B cell (primary cell): ENCODE data around the gene GJE1. TPM values are rescaled to one million over a fixed set of nuclear protein-coding genes. Genes with fewer than 3 reads are reported as not detected.

Experiments
- ATAC-seq: fragments of 200-7000 bp; cut with Tn5 transposase; one replicate; pipeline ENCODE4 v1.10.0; 2021; ENCODE audit warnings: low read depth, mild to moderate bottlenecking, moderate number of reproducible peaks, moderate library complexity
- CTCF ChIA-PET: fragments of 350-600 bp; sonication (Branson Sonifier 250); formaldehyde crosslinking; loops from one replicate; lab custom pipeline; 2021; ENCODE audit warnings: antibody characterized with exemption, inconsistent platforms; lab: Charles Lee
- POLR2A ChIA-PET: fragments of 350-600 bp; sonication (Branson Sonifier 250); formaldehyde crosslinking; loops from one replicate; lab custom pipeline; 2021; ENCODE audit warnings: antibody characterized with exemption; lab: Charles Lee
- DNase-seq: peaks from one replicate; pipeline ENCODE4 v3.0.0; 2013
- H2AFZ ChIP-seq: 2 replicates; pipeline ENCODE4 v1.6.1; 2012; ENCODE audit warnings: mild to moderate bottlenecking, low read depth, low read length; ENCODE audit not compliant: insufficient read depth, poor library complexity, severe bottlenecking
- H3K27ac ChIP-seq, 2 donors: 1 replicate in 1 of 2; 2 replicates in 1 of 2; pipeline ENCODE4 v1.5.1; 2012 to 2013; ENCODE audit warnings: low read length in 2 of 2, mild to moderate bottlenecking in 2 of 2, moderate library complexity in 1 of 2
- H3K27me3 ChIP-seq, 4 experiments: fragments of 200-600 bp in 1 of 4; sonication (generic) in 1 of 4; replicated peaks in 1 of 4; 1 replicate in 2 of 4; 2 replicates in 2 of 4; pipeline versions ENCODE4 v1.6.1 to v1.7.0; 2013 to 2016; ENCODE audit warnings: low read length in 3 of 4, mild to moderate bottlenecking in 2 of 4, mixed read lengths in 1 of 4, moderate library complexity in 1 of 4; ENCODE audit not compliant: insufficient read depth in 4 of 4, control insufficient read depth in 3 of 4; ENCODE audit errors: control extremely low read depth in 1 of 4
- H3K36me3 ChIP-seq, 2 experiments: replicated peaks in 1 of 2; 1 replicate in 1 of 2; 2 replicates in 1 of 2; pipeline versions ENCODE4 v1.6.1 to v1.7.1; 2013; ENCODE audit warnings: low read length in 1 of 2; ENCODE audit not compliant: insufficient read depth in 2 of 2, control insufficient read depth in 1 of 2; ENCODE audit errors: control extremely low read depth in 1 of 2, extremely low read depth in 1 of 2
- H3K4me1 ChIP-seq, 2 donors: fragments of 200-600 bp in 1 of 2; sonication (generic) in 1 of 2; 1 replicate in 1 of 2; 2 replicates in 1 of 2; pipeline versions ENCODE4 v1.5.1 to v1.6.1; 2013 to 2017; ENCODE audit warnings: low read length in 2 of 2; ENCODE audit not compliant: control insufficient read depth in 2 of 2, insufficient read depth in 2 of 2
- H3K4me2 ChIP-seq: replicated peaks from 2 replicates; pipeline ENCODE3; 2012; ENCODE audit warnings: mild to moderate bottlenecking, low read depth, low read length; ENCODE audit not compliant: poor library complexity, severe bottlenecking
- H3K4me3 ChIP-seq, 5 experiments: fragments of 200-600 bp in 1 of 5; sonication (generic) in 1 of 5; 1 replicate in 3 of 5; 2 replicates in 2 of 5; pipeline versions ENCODE4 v1.5.1 to v1.7.0; 2011 to 2016; ENCODE audit warnings: low read length in 4 of 5, mild to moderate bottlenecking in 4 of 5, low read depth in 2 of 5, control low read depth in 1 of 5, moderate library complexity in 1 of 5; ENCODE audit not compliant: insufficient read depth in 1 of 5; ENCODE audit errors: control extremely low read depth in 1 of 5, extremely low read depth in 1 of 5
- H3K79me2 ChIP-seq: fragments of 200-600 bp; sonication (generic); one replicate; pipeline ENCODE4 v1.6.0; 2016; ENCODE audit warnings: low read length; ENCODE audit not compliant: control insufficient read depth, insufficient read depth
- H3K9ac ChIP-seq: fragments of 200-600 bp; sonication (generic); 2 replicates; pipeline ENCODE4 v1.6.1; 2017; ENCODE audit warnings: mild to moderate bottlenecking, low read length, moderate library complexity
- H3K9me3 ChIP-seq, 3 donors: one replicate each; pipeline versions ENCODE4 v1.6.1 to v1.7.1; 2013; ENCODE audit warnings: low read length in 2 of 3; ENCODE audit not compliant: control insufficient read depth in 2 of 3, insufficient read depth in 1 of 3; ENCODE audit errors: control extremely low read depth in 1 of 3
- H4K20me1 ChIP-seq: 2 replicates; pipeline ENCODE4 v1.6.0; 2012; ENCODE audit warnings: mild to moderate bottlenecking, low read length; ENCODE audit not compliant: insufficient read depth, control insufficient read depth, poor library complexity, severe bottlenecking
- H3K27ac Mint-ChIP-seq: one replicate; pipeline ENCODE4 v1.8.0; 2021; ENCODE audit warnings: mixed read lengths
- H3K27me3 Mint-ChIP-seq: one replicate; pipeline ENCODE4 v1.8.0; 2021; ENCODE audit warnings: mixed read lengths
- H3K4me1 Mint-ChIP-seq: one replicate; pipeline ENCODE4 v1.8.0; 2021; ENCODE audit warnings: mixed read lengths
- H3K4me3 Mint-ChIP-seq: one replicate; pipeline ENCODE4 v1.8.0; 2021; ENCODE audit warnings: mixed read lengths
- H3K9me3 Mint-ChIP-seq: one replicate; pipeline ENCODE4 v1.8.0; 2022; ENCODE audit warnings: mixed read lengths; ENCODE audit not compliant: insufficient read depth
- CTCF ChIP-seq: fragments of 200-600 bp; IDR thresholded peaks from one replicate; pipeline ENCODE4 v1.8.0; 2022; ENCODE audit warnings: antibody characterized with exemption, mild to moderate bottlenecking
- EZH2 ChIP-seq: IDR thresholded peaks from 2 replicates; pipeline ENCODE4 v1.6.1; 2012; ENCODE audit warnings: borderline replicate concordance, low read depth, mild to moderate bottlenecking, moderate library complexity, low read length; ENCODE audit not compliant: insufficient read depth, poor library complexity, severe bottlenecking
- WGBS: methylation state at CpG from one replicate; pipeline ENCODE4 v1.1.5; 2013; ENCODE audit warnings: missing lambda C conversion rate; ENCODE audit not compliant: insufficient coverage; 5-methylcytosine and 5-hydroxymethylcytosine counted together
- intact Hi-C: fragments of 100-400 bp; cut with micrococcal nuclease; formaldehyde crosslinking; loops from one replicate; pipeline ENCODE4 v1.10.0; 2022
- polyA plus RNA-seq: library from polyadenylated mRNA; depleted of rRNA; stranded (reverse); fragments of >200 nt; gene quantifications from 2 replicates; pipeline ENCODE4 v1.2.3, GENCODE V29; 2012
- total RNA-seq, 2 donors: library from RNA; stranded (reverse); fragments of 120-200 nt in 1 of 2; gene quantifications; 1 replicate in 1 of 2; 2 replicates in 1 of 2; pipeline versions ENCODE4 v1.2.3 to v1.2.4, GENCODE V29; 2013 to 2022

GJE1 gene
- total and polyA plus RNA-seq, 2 donors (not counting 1 experiment from before 2014, with no cell fraction given), result not detected

- H3K27ac ChIP-seq, result no peak overlapping the region
- H3K79me2 ChIP-seq, result no peaks in the 10 kb centered on the region
- intact Hi-C loops, result no loop called here
- TF ChIP-seq EZH2 (no peak), CTCF (no peak)
- H3K9ac ChIP-seq, result no peak overlapping the region
- ChIA-PET POLR2A (no interaction called here), CTCF (no interaction called here)
- no peaks in the 10 kb centered on the region for H3K9me3 Mint-ChIP-seq
- DNase-seq (no peak), ATAC-seq (no peak)
- H3K4me3 Mint-ChIP-seq, result no peak overlapping the region
- WGBS, result 90% methylated on average over 2 of the region's 2 CpGs
- H3K27ac Mint-ChIP-seq, result no peak overlapping the region
- peaks cover 19% of the 10 kb centered on the region for H3K27me3 Mint-ChIP-seq
- no peaks in the 10 kb centered on the region for H3K4me1 ChIP-seq
- H4K20me1 ChIP-seq, result no peaks in the 10 kb centered on the region
- no peak overlapping the region for H3K4me2 ChIP-seq
- H2AFZ ChIP-seq, result no peak overlapping the region
- H3K9me3 ChIP-seq, result no peaks in the 10 kb centered on the region
- peaks cover 0 to 5% (median 1%) of the 10 kb centered on the region in 4 experiments for H3K27me3 ChIP-seq
- no peaks in the 10 kb centered on the region for H3K36me3 ChIP-seq
- H3K4me1 Mint-ChIP-seq, result no peaks in the 10 kb centered on the region
- H3K4me3 ChIP-seq, result no peak overlapping the region
These were observed 13.8 kb upstream of the GJE1 start for GRCh38 chr6:142118925-142119324.

- no peaks in the 10 kb centered on the region for H3K9me3 Mint-ChIP-seq
- Histone ChIP-seq H3K27me3 (peaks cover 0 to 5% (median 1%) of the 10 kb centered on the region in 4 experiments), H3K79me2 (no peaks in the 10 kb centered on the region), H3K9me3 (no peaks in the 10 kb centered on the region), H3K4me3 (no peak overlapping the region), H3K4me2 (no peak overlapping the region), H2AFZ (no peak overlapping the region), H3K36me3 (no peaks in the 10 kb centered on the region), H3K4me1 (no peaks in the 10 kb centered on the region), H4K20me1 (no peaks in the 10 kb centered on the region), H3K9ac (no peak overlapping the region), H3K27ac (no peak overlapping the region)
- CTCF ChIA-PET, result interaction anchor here (1.0 kb wide), 1 partner anchor 9 kb away, joined by 5 read pairs; no protein-coding TSS in a partner anchor
- 72% methylated on average over 2 of the region's 3 CpGs for WGBS
- intact Hi-C loops, result no loop called here
- no peak for DNase-seq
- no peak for TF ChIP-seq CTCF
- TF ChIP-seq EZH2, result no peak
- H3K4me3 Mint-ChIP-seq, result no peak overlapping the region
- no peak for ATAC-seq
- no peak overlapping the region for H3K27ac Mint-ChIP-seq
- no peaks in the 10 kb centered on the region for H3K4me1 Mint-ChIP-seq
- POLR2A ChIA-PET, result no interaction called here
- peaks cover 19% of the 10 kb centered on the region for H3K27me3 Mint-ChIP-seq
These were observed 11.4 kb upstream of the GJE1 start for GRCh38 chr6:142121342-142121741.
